DOHH2 (cell line): Measurements from ENCODE around the gene LRRC58.

Source experiments
- H3F3A ChIP-seq: fragments of 200-600 bp; sonication (generic), shearing (Covaris generic); 2 replicates; pipeline ENCODE4 v1.6.0; 2016; ENCODE audit warnings: antibody characterized with exemption, mild to moderate bottlenecking; ENCODE audit not compliant: control insufficient read depth, insufficient read depth
- H3K27ac ChIP-seq: fragments of 200-600 bp; sonication (generic); 2 replicates; pipeline ENCODE4 v1.5.1; 2014; ENCODE audit warnings: low read depth, mild to moderate bottlenecking, low read length, moderate library complexity
- H3K27me3 ChIP-seq: fragments of 200-600 bp; sonication (generic); 2 replicates; pipeline ENCODE4 v1.6.1; 2014; ENCODE audit warnings: mild to moderate bottlenecking, low read length, mixed read lengths; ENCODE audit not compliant: control insufficient read depth
- H3K36me3 ChIP-seq: fragments of 200-600 bp; sonication (generic); 2 replicates; pipeline ENCODE4 v1.6.1; 2014; ENCODE audit warnings: mild to moderate bottlenecking, low read length, moderate library complexity, mixed read lengths; ENCODE audit not compliant: control insufficient read depth
- H3K4me1 ChIP-seq: fragments of 200-600 bp; sonication (generic); 2 replicates; pipeline ENCODE4 v1.6.1; 2014; ENCODE audit warnings: mild to moderate bottlenecking, low read length, mixed read lengths; ENCODE audit not compliant: control insufficient read depth
- H3K4me2 ChIP-seq: fragments of 200-600 bp; sonication (generic); 2 replicates; pipeline ENCODE4 v1.6.0; 2014; ENCODE audit warnings: mild to moderate bottlenecking, low read length, moderate library complexity
- H3K4me3 ChIP-seq: fragments of 200-600 bp; sonication (generic); 2 replicates; pipeline ENCODE4 v1.5.1; 2014; ENCODE audit warnings: mild to moderate bottlenecking, low read length, mixed read lengths
- H3K79me2 ChIP-seq: fragments of 200-600 bp; sonication (generic); 2 replicates; pipeline ENCODE4 v1.6.1; 2014; ENCODE audit warnings: mild to moderate bottlenecking, low read length, mixed read lengths; ENCODE audit not compliant: control insufficient read depth
- H3K9me2 ChIP-seq: fragments of 200-600 bp; sonication (generic); replicated peaks from 2 replicates; pipeline ENCODE4 v1.6.1; 2014; ENCODE audit warnings: mild to moderate bottlenecking, low read length, mixed read lengths; ENCODE audit not compliant: control insufficient read depth
- H3K9me3 ChIP-seq: fragments of 200-600 bp; sonication (generic); 2 replicates; pipeline ENCODE4 v1.6.1; 2014; ENCODE audit warnings: antibody characterized with exemption, low read length, mixed read lengths; ENCODE audit not compliant: control insufficient read depth, insufficient read depth
- H4K20me1 ChIP-seq: fragments of 200-600 bp; sonication (generic); 2 replicates; pipeline ENCODE4 v1.6.0; 2014; ENCODE audit warnings: low read depth, mild to moderate bottlenecking, antibody characterized with exemption, low read length, moderate library complexity; ENCODE audit not compliant: control insufficient read depth, insufficient read depth
- EZH2phosphoT487 ChIP-seq: fragments of 200-600 bp; sonication (generic); IDR thresholded peaks from 2 replicates; pipeline ENCODE4 v1.6.1; 2017; ENCODE audit warnings: borderline replicate concordance, mild to moderate bottlenecking, antibody characterized with exemption, low read length, moderate library complexity, mixed read lengths
- TF ChIP-seq, protein P1 (sequence below): fragments of 200-600 bp; sonication (generic); IDR thresholded peaks from one replicate; pipeline ENCODE4 v1.5.1; 2014; ENCODE audit warnings: antibody characterized with exemption, mild to moderate bottlenecking, low read depth, low read length; ENCODE audit not compliant: poor library complexity, severe bottlenecking

Gene LRRC58

DNA sequence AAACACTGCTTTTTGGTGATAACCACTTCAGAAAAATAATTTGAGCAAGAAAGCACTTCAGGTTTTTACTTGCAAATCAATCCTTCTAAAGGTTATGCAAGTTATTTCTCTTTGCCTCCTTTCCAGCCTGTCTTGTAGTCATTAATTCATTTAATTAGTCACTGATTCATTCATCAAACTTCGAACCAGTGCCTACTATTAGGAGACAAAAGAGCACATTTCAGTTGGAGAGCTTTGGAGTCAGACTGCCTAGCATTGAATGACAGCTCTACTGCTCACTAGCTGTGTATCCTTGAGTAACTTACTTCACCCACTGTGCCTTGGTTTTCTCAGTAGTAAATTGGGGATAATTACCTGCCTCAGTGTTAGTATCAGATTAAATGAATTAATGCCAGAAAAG lies 14.9 kb upstream of the LRRC58 start:
- no peak for TF ChIP-seq EZH2phosphoT487
- TF ChIP-seq, protein P1, sequence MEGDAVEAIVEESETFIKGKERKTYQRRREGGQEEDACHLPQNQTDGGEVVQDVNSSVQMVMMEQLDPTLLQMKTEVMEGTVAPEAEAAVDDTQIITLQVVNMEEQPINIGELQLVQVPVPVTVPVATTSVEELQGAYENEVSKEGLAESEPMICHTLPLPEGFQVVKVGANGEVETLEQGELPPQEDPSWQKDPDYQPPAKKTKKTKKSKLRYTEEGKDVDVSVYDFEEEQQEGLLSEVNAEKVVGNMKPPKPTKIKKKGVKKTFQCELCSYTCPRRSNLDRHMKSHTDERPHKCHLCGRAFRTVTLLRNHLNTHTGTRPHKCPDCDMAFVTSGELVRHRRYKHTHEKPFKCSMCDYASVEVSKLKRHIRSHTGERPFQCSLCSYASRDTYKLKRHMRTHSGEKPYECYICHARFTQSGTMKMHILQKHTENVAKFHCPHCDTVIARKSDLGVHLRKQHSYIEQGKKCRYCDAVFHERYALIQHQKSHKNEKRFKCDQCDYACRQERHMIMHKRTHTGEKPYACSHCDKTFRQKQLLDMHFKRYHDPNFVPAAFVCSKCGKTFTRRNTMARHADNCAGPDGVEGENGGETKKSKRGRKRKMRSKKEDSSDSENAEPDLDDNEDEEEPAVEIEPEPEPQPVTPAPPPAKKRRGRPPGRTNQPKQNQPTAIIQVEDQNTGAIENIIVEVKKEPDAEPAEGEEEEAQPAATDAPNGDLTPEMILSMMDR, result no peak
- no peaks in the 10 kb centered on the region for H3K4me1 ChIP-seq
- H3K27me3 ChIP-seq, result peaks cover 25% of the 10 kb centered on the region
- H3F3A ChIP-seq, result no peaks in the 10 kb centered on the region
- H3K4me2 ChIP-seq, result no peak overlapping the region
- no peak overlapping the region for H3K4me3 ChIP-seq
- no peaks in the 10 kb centered on the region for H4K20me1 ChIP-seq
- H3K9me3 ChIP-seq, result no peaks in the 10 kb centered on the region
- no peaks in the 10 kb centered on the region for H3K36me3 ChIP-seq
- no peaks in the 10 kb centered on the region for H3K79me2 ChIP-seq
- no peaks in the 10 kb centered on the region for H3K9me2 ChIP-seq
- no peak overlapping the region for H3K27ac ChIP-seq

DNA sequence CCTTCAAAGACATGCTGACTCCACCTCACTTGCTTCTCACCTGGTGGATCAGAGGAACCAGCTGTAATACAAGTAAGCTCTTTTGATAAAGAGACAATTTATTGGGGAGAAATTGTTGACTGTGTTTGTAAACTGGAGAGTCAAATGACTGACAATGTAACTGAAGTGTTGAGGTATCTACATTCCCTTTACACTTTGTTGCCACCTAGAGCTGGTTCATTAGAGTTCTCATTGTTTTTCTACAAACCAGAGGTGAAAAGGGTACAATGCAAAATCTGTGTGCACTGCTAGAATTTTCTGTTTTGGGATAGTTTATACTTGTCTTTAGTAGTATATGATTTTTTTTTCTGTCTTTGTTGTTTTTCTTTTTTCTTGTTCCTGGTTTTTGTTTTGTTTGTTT lies 8.7 kb upstream of the LRRC58 start:
- H3K4me2 ChIP-seq, result no peak overlapping the region
- H3F3A ChIP-seq, result no peaks in the 10 kb centered on the region
- H3K4me3 ChIP-seq, result no peak overlapping the region
- H3K27me3 ChIP-seq, result peaks cover 4% of the 10 kb centered on the region; the same call in 1 of the 2 replicates
- H3K79me2 ChIP-seq, result no peaks in the 10 kb centered on the region
- H3K36me3 ChIP-seq, result no peaks in the 10 kb centered on the region
- TF ChIP-seq, protein P1, result no peak
- no peak for TF ChIP-seq EZH2phosphoT487
- no peaks in the 10 kb centered on the region for H3K4me1 ChIP-seq
- H3K9me2 ChIP-seq, result no peaks in the 10 kb centered on the region
- H4K20me1 ChIP-seq, result no peaks in the 10 kb centered on the region
- H3K9me3 ChIP-seq, result no peaks in the 10 kb centered on the region
- no peak overlapping the region for H3K27ac ChIP-seq

DNA sequence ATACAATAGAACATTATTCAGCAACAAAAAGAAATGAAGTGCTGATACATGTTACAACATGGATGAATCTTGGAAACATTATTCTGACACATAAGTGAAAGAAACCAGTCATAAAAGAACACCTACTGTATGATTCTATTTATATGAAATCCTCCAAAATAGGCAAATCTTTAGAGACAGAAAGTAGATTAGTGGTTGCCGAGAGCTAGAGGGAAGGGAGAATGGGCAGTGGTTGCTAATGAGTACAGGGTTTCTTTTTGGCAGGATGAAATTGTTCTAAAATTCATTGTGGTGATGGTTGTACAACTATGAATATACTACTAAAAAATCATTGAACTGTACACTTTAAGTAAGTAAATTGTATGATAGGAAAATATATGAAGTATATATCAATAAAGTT lies 6.3 kb upstream of the LRRC58 start:
- H3K36me3 ChIP-seq, result no peaks in the 10 kb centered on the region
- no peak overlapping the region for H3K4me2 ChIP-seq
- TF ChIP-seq, protein P1, result no peak
- TF ChIP-seq EZH2phosphoT487, result no peak
- H3K4me1 ChIP-seq, result 0 out of 2 replicates have a peak, but pooled peaks cover 2% of the 10 kb centered on the region
- no peaks in the 10 kb centered on the region for H4K20me1 ChIP-seq
- no peaks in the 10 kb centered on the region for H3K9me2 ChIP-seq
- no peaks in the 10 kb centered on the region for H3K9me3 ChIP-seq
- no peaks in the 10 kb centered on the region for H3F3A ChIP-seq
- H3K27ac ChIP-seq, result no peak overlapping the region
- H3K4me3 ChIP-seq, result no peak overlapping the region
- H3K27me3 ChIP-seq, result peaks cover 4% of the 10 kb centered on the region; the same call in 1 of the 2 replicates
- no peaks in the 10 kb centered on the region for H3K79me2 ChIP-seq
